ENCODE data around the gene RNASE8. TPM values are rescaled to one million over a fixed set of nuclear protein-coding genes. Genes with fewer than 3 reads are reported as not detected.

The RNASE8 gene
- total RNA-seq, 1 donor from 2014 or later, result not detected

DNA sequence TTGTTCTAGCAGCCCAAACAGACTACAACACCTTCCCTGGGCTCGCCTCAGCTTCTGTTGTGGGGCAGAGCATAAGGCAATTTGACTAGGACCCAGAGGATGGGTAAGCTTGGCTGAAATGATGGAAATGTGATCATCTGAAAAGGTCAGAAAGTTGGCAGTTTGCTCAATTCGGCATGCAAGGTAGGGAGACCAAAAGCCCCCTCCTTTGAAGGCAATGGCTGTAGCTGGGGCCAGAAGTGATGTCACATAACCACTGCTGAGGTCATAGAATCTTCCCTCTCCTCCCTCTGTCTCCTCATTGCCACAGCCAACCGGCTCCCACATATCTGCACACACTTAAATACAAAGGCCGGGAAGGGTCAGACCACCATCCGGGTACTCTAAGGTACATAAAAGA lies 27.7 kb upstream of the RNASE8 start, which contains the start of gene TPPP2:
Gene TPPP2 (plus strand): TSS at position 301 of the 400 bp plus-strand sequence. CDS start 365 bp downstream, outside the sequence.
- H3K36me3 Mint-ChIP-seq (ENCODE audit: low read depth, unreplicated experiment), result no peaks in the 10 kb centered on the region
- no peak for DNase-seq (ENCODE audit: low spot score)
- H3K4me3 Mint-ChIP-seq (ENCODE audit: unreplicated experiment), result no peak within 1 kb of the TSS
- peaks cover 4% of the 10 kb centered on the region for H3K4me1 Mint-ChIP-seq (ENCODE audit: unreplicated experiment)
- TF ChIP-seq, protein P1, sequence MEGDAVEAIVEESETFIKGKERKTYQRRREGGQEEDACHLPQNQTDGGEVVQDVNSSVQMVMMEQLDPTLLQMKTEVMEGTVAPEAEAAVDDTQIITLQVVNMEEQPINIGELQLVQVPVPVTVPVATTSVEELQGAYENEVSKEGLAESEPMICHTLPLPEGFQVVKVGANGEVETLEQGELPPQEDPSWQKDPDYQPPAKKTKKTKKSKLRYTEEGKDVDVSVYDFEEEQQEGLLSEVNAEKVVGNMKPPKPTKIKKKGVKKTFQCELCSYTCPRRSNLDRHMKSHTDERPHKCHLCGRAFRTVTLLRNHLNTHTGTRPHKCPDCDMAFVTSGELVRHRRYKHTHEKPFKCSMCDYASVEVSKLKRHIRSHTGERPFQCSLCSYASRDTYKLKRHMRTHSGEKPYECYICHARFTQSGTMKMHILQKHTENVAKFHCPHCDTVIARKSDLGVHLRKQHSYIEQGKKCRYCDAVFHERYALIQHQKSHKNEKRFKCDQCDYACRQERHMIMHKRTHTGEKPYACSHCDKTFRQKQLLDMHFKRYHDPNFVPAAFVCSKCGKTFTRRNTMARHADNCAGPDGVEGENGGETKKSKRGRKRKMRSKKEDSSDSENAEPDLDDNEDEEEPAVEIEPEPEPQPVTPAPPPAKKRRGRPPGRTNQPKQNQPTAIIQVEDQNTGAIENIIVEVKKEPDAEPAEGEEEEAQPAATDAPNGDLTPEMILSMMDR (IDR thresholded peaks at IDR 0.05; ENCODE audit: unreplicated experiment), result no peak
- no peaks in the 10 kb centered on the region for H3K9me3 Mint-ChIP-seq (ENCODE audit: unreplicated experiment)
- peaks cover 20% of the 10 kb centered on the region for H3K27me3 Mint-ChIP-seq (ENCODE audit: unreplicated experiment)
- H3K27ac Mint-ChIP-seq (ENCODE audit: unreplicated experiment), result no peak within 1 kb of the TSS

DNA sequence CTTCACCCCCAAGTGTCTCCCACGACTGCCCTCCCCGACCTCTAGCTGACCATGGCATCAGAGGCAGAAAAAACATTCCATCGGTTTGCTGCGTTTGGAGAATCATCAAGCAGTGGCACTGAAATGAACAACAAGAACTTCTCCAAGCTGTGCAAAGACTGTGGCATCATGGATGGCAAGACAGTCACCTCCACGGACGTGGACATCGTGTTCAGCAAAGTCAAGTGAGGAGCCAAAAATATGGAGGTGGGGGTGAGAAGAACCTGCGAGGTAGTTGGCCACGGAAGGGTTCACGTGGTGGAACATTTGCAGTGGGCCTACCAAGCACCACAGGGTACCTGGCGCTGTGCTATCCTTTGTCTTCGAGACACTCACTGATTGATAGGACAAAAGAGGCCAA lies 27.1 kb upstream of the RNASE8 start:
- H3K4me1 Mint-ChIP-seq (ENCODE audit: unreplicated experiment), result peaks cover 4% of the 10 kb centered on the region
- peaks cover 23% of the 10 kb centered on the region for H3K27me3 Mint-ChIP-seq (ENCODE audit: unreplicated experiment)
- H3K36me3 Mint-ChIP-seq (ENCODE audit: low read depth, unreplicated experiment), result no peaks in the 10 kb centered on the region
- no peak overlapping the region for H3K4me3 Mint-ChIP-seq (ENCODE audit: unreplicated experiment)
- DNase-seq (ENCODE audit: low spot score), result no peak
- H3K9me3 Mint-ChIP-seq (ENCODE audit: unreplicated experiment), result no peaks in the 10 kb centered on the region
- TF ChIP-seq, protein P1 (IDR thresholded peaks at IDR 0.05; ENCODE audit: unreplicated experiment), result no peak
- H3K27ac Mint-ChIP-seq (ENCODE audit: unreplicated experiment), result no peak overlapping the region

- Mint-ChIP-seq H3K36me3 (ENCODE audit: low read depth, unreplicated experiment) (no peaks in the 10 kb centered on the region), H3K27me3 (ENCODE audit: unreplicated experiment) (peaks cover 19% of the 10 kb centered on the region), H3K4me3 (ENCODE audit: unreplicated experiment) (no peak overlapping the region), H3K4me1 (ENCODE audit: unreplicated experiment) (no peaks in the 10 kb centered on the region), H3K27ac (ENCODE audit: unreplicated experiment) (no peak overlapping the region), H3K9me3 (ENCODE audit: unreplicated experiment) (no peaks in the 10 kb centered on the region)
- DNase-seq (ENCODE audit: low spot score), result no peak
- TF ChIP-seq, protein P1 (IDR thresholded peaks at IDR 0.05; ENCODE audit: unreplicated experiment), result no peak
Observed at GRCh38 chr14:21032326-21033132, 25.1 kb upstream of the RNASE8 start.

- TF ChIP-seq, protein P1 (IDR thresholded peaks at IDR 0.05; ENCODE audit: unreplicated experiment), result no peak
- Mint-ChIP-seq H3K9me3 (ENCODE audit: unreplicated experiment) (no peaks in the 10 kb centered on the region), H3K36me3 (ENCODE audit: low read depth, unreplicated experiment) (no peaks in the 10 kb centered on the region), H3K4me3 (ENCODE audit: unreplicated experiment) (no peak overlapping the region), H3K4me1 (ENCODE audit: unreplicated experiment) (peaks cover under 1% of the 10 kb centered on the region), H3K27ac (ENCODE audit: unreplicated experiment) (no peak overlapping the region), H3K27me3 (ENCODE audit: unreplicated experiment) (peaks cover 19% of the 10 kb centered on the region)
- no peak for DNase-seq (ENCODE audit: low spot score)
Observed at GRCh38 chr14:21033133-21033698, 24.4 kb upstream of the RNASE8 start.

DNA sequence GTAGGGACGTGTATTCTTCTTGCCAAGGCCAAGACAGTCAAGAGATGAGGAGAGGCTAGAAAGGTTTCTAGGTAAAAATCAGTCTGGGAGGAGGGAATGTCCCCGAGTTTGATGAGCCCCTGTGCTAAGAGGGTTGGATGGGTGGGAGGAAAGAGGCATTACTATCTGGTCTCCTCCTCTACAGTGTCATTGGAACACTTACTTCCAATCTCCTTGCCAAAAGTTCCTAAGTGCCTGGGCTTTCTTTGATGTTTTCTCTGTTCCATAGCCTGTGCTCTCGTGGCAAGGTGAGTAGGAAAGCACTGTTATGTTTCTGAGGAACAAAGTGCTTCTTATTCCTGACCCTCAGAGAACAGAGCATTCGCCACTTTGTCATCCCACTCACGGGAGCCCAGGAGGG lies 22.9 kb upstream of the RNASE8 start, which contains the start of gene RNASE13:
Gene RNASE13 (minus strand): TSS at position 101 of the 400 bp plus-strand sequence. CDS start 519 bp downstream, outside the sequence.
- no peak for DNase-seq (ENCODE audit: low spot score)
- TF ChIP-seq, protein P1 (IDR thresholded peaks at IDR 0.05; ENCODE audit: unreplicated experiment), result no peak
- no peaks in the 10 kb centered on the region for H3K36me3 Mint-ChIP-seq (ENCODE audit: low read depth, unreplicated experiment)
- no peaks in the 10 kb centered on the region for H3K9me3 Mint-ChIP-seq (ENCODE audit: unreplicated experiment)
- H3K4me3 Mint-ChIP-seq (ENCODE audit: unreplicated experiment), result peak within 1 kb of the TSS; percentile 39
- peaks cover 17% of the 10 kb centered on the region for H3K27me3 Mint-ChIP-seq (ENCODE audit: unreplicated experiment)
- H3K4me1 Mint-ChIP-seq (ENCODE audit: unreplicated experiment), result peaks cover 14% of the 10 kb centered on the region
- H3K27ac Mint-ChIP-seq (ENCODE audit: unreplicated experiment), result no peak within 1 kb of the TSS

Data from endothelial cell (in vitro differentiated cells).